Stimulated activated CD4-positive, alpha-beta T cell treated with anti-CD3 and anti-CD28 coated beads, Interleukin-2, amount 100 ng/mL, for 4 hours (primary cell): Measurements from ENCODE around the gene NTRK1.

Source experiments
- DNase-seq: peaks from one replicate; pipeline ENCODE4 v3.0.0-alpha.2; 2020; ENCODE audit warnings: low read depth

The NTRK1 gene

GRCh38 chr1:156860628-156861423, at the start of gene NTRK1:
TSS of gene NTRK1 (plus strand) at chr1:156860865. CDS start at chr1:156860935, 70 bp downstream.
- peak; percentile 49 for DNase-seq

- DNase-seq = no peak
Measured at GRCh38 chr1:156811168-156811567, 49.5 kb upstream of the NTRK1 start.

GRCh38 chr1:156812293-156812990, 48.2 kb upstream of the NTRK1 start:
- DNase-seq = no peak

- DNase-seq = no peak
Measured at GRCh38 chr1:156813298-156813697, 47.4 kb upstream of the NTRK1 start.

GRCh38 chr1:156813750-156814570, 46.7 kb upstream of the NTRK1 start:
- DNase-seq = peak; percentile 75

- no peak for DNase-seq
Measured at GRCh38 chr1:156814571-156815260, 45.9 kb upstream of the NTRK1 start.

- DNase-seq = no peak
Measured at GRCh38 chr1:156815307-156815826, 45.3 kb upstream of the NTRK1 start.

GRCh38 chr1:156815961-156816422, 44.7 kb upstream of the NTRK1 start:
- DNase-seq = no peak

GRCh38 chr1:156816561-156817328, 43.9 kb upstream of the NTRK1 start, which contains the start of gene SH2D2A:
TSS of gene SH2D2A (minus strand) at chr1:156816848. CDS start at chr1:156816708, 140 bp downstream.
- DNase-seq = peak; percentile 96

- DNase-seq = peak; percentile 37
Measured at GRCh38 chr1:156821801-156822200, 38.9 kb upstream of the NTRK1 start.

- DNase-seq = no peak
Measured at GRCh38 chr1:156822680-156823079, 38.0 kb upstream of the NTRK1 start.

- DNase-seq = no peak
Measured at GRCh38 chr1:156823210-156823790, 37.4 kb upstream of the NTRK1 start.

GRCh38 chr1:156826630-156827029, 34.0 kb upstream of the NTRK1 start:
- no peak for DNase-seq

- no peak for DNase-seq
Measured at GRCh38 chr1:156828400-156829124, 32.1 kb upstream of the NTRK1 start.

GRCh38 chr1:156832434-156832833, 28.2 kb upstream of the NTRK1 start:
- no peak for DNase-seq

- no peak for DNase-seq
Measured at GRCh38 chr1:156833603-156834002, 27.1 kb upstream of the NTRK1 start.

GRCh38 chr1:156834322-156834721, 26.3 kb upstream of the NTRK1 start:
- DNase-seq = no peak

GRCh38 chr1:156836041-156836654, 24.5 kb upstream of the NTRK1 start:
- DNase-seq = no peak

GRCh38 chr1:156836892-156837291, 23.8 kb upstream of the NTRK1 start:
- no peak for DNase-seq
